Fibroblast of lung (primary cell): Measurements from ENCODE around the gene C21orf58. TPM values are rescaled to one million over a fixed set of nuclear protein-coding genes. Genes with fewer than 3 reads are reported as not detected.

ENCODE experiments used
- DNase-seq, 2 donors: peaks; one replicate each; pipeline versions ENCODE4 v3.0.0 to v3.0.0-alpha.2; 2010; ENCODE audit warnings: low read depth in 2 of 2
- H2AFZ ChIP-seq: 2 replicates; pipeline ENCODE4 v1.5.1; 2012; ENCODE audit warnings: low read length, control low read depth, inconsistent platforms
- H3K27ac ChIP-seq: 2 replicates; pipeline ENCODE4 v1.5.1; 2011; ENCODE audit warnings: low read length, control low read depth; ENCODE audit not compliant: insufficient read depth
- H3K27me3 ChIP-seq: 2 replicates; pipeline ENCODE4 v1.5.1; 2011; ENCODE audit warnings: mild to moderate bottlenecking, low read length; ENCODE audit not compliant: control insufficient read depth, insufficient read depth
- H3K36me3 ChIP-seq: 2 replicates; pipeline ENCODE4 v1.5.1; 2011; ENCODE audit warnings: low read length; ENCODE audit not compliant: control insufficient read depth, insufficient read depth
- H3K4me1 ChIP-seq: 2 replicates; pipeline ENCODE4 v1.5.1; 2011; ENCODE audit warnings: low read length; ENCODE audit not compliant: control insufficient read depth, insufficient read depth; ENCODE audit errors: extremely low read depth
- H3K4me2 ChIP-seq: 2 replicates; pipeline ENCODE4 v1.5.1; 2011; ENCODE audit warnings: low read length, control low read depth; ENCODE audit not compliant: insufficient read depth; ENCODE audit errors: extremely low read depth
- H3K4me3 ChIP-seq, 4 experiments: fragments of 200-600 bp in 1 of 4; sonication (generic) in 1 of 4; replicated peaks in 1 of 4; 2 replicates each; pipeline ENCODE4 v1.5.1; 2011 to 2016; ENCODE audit warnings: low read length in 4 of 4, low read depth in 3 of 4, mild to moderate bottlenecking in 3 of 4, control low read depth in 2 of 4, inconsistent platforms in 1 of 4, mixed read lengths in 1 of 4; ENCODE audit not compliant: insufficient read depth in 1 of 4; ENCODE audit errors: control extremely low read depth in 1 of 4
- H3K79me2 ChIP-seq: 2 replicates; pipeline ENCODE4 v1.5.1; 2012; ENCODE audit warnings: mild to moderate bottlenecking, low read length, inconsistent platforms; ENCODE audit not compliant: control insufficient read depth, insufficient read depth
- H3K9ac ChIP-seq: 2 replicates; pipeline ENCODE4 v1.5.1; 2011; ENCODE audit warnings: mild to moderate bottlenecking, low read length, control low read depth; ENCODE audit not compliant: insufficient read depth
- H3K9me3 ChIP-seq: 2 replicates; pipeline ENCODE4 v1.5.1; 2012; ENCODE audit warnings: low read depth, low read length; ENCODE audit not compliant: control insufficient read depth, insufficient read depth
- H4K20me1 ChIP-seq: 2 replicates; pipeline ENCODE4 v1.5.1; 2011; ENCODE audit warnings: low read length; ENCODE audit not compliant: control insufficient read depth, insufficient read depth; ENCODE audit errors: extremely low read depth
- CTCF ChIP-seq, 2 donors: IDR thresholded peaks in 1 of 2; conservative IDR thresholded peaks in 1 of 2; 1 replicate in 1 of 2; 2 replicates in 1 of 2; pipeline ENCODE4 v1.5.1; 2011 to 2012; ENCODE audit warnings: low read length in 2 of 2, control low read depth in 1 of 2, inconsistent platforms in 1 of 2, low read depth in 1 of 2, mild to moderate bottlenecking in 1 of 2
- EZH2 ChIP-seq: IDR thresholded peaks from 2 replicates; pipeline ENCODE4 v1.5.1; 2012; ENCODE audit warnings: low read length, control low read depth, mild to moderate bottlenecking; ENCODE audit errors: missing control alignments
- polyA plus RNA-seq, 2 donors: library from polyadenylated mRNA; depleted of rRNA in 1 of 2; stranded (reverse) in 1 of 2; unstranded in 1 of 2; fragments of >200 nt; gene quantifications; 2 replicates each; pipeline ENCODE4 v1.2.1, GENCODE V29; 2011 to 2012; ENCODE audit warnings: missing spikeins in 1 of 2
- total RNA-seq: library from RNA; depleted of rRNA; stranded (reverse); fragments of >200 nt; gene quantifications from 2 replicates; pipeline ENCODE4 v1.2.1, GENCODE V29; 2014

The C21orf58 gene
- total and polyA plus RNA-seq, 2 donors (not counting 1 experiment from before 2014, with no cell fraction given): 1.4 to 2.5 TPM

GRCh38 chr21:46253610-46254124 lies 70.0 kb downstream of the C21orf58 start:
- Histone ChIP-seq H3K9me3 (no peaks in the 10 kb centered on the region), H3K4me3 (no peak overlapping the region), H4K20me1 (no peaks in the 10 kb centered on the region), H3K36me3 (peaks cover 40% of the 10 kb centered on the region), H3K27me3 (no peaks in the 10 kb centered on the region), H3K27ac (no peak overlapping the region), H3K4me1 (no peaks in the 10 kb centered on the region), H3K9ac (no peak overlapping the region), H3K4me2 (no peak overlapping the region), H2AFZ (no peak overlapping the region), H3K79me2 (no peaks in the 10 kb centered on the region)
- TF ChIP-seq CTCF (conservative IDR thresholded peaks at IDR 0.05 in 1 of 2, IDR thresholded peaks at IDR 0.05 in 1 of 2; ENCODE audit: low read depth in 1 of 2, low read length in 2 of 2) (no peak), EZH2 (no peak)
- peak in 1 of 2 donors; percentile 35 for DNase-seq

GRCh38 chr21:46252840-46253239 lies 70.8 kb downstream of the C21orf58 start:
- H3K27me3 ChIP-seq: no peaks in the 10 kb centered on the region
- H3K36me3 ChIP-seq: peaks cover 40% of the 10 kb centered on the region

More at GRCh38 chr21:46252840-46253239, 70.8 kb downstream of the C21orf58 start:
- Histone ChIP-seq H3K4me2 (no peak overlapping the region), H3K4me1 (no peaks in the 10 kb centered on the region), H3K9me3 (no peaks in the 10 kb centered on the region), H4K20me1 (no peaks in the 10 kb centered on the region), H3K4me3 (no peak overlapping the region), H3K79me2 (no peaks in the 10 kb centered on the region), H2AFZ (no peak overlapping the region), H3K27ac (no peak overlapping the region), H3K9ac (no peak overlapping the region)
- no peak for DNase-seq
- TF ChIP-seq EZH2 (no peak), CTCF (conservative IDR thresholded peaks at IDR 0.05 in 1 of 2, IDR thresholded peaks at IDR 0.05 in 1 of 2; ENCODE audit: low read depth in 1 of 2, low read length in 2 of 2) (no peak)

Other genes starting within 250 kb of the C21orf58 start
- 782 and 928 TPM in 2 replicates for gene COL6A2, start 225.8 kb downstream of the C21orf58 start, total RNA-seq
- gene COL6A2, start 225.8 kb downstream of the C21orf58 start, polyA plus RNA-seq: 346 and 702 TPM in 2 replicates
- gene FTCD, start 168.3 kb downstream of the C21orf58 start, total RNA-seq: 0.26 and 1.3 TPM in 2 replicates
- gene FTCD, start 168.3 kb downstream of the C21orf58 start, polyA plus RNA-seq: 0.27 TPM in 1 of 2 replicates, not detected in the other
- 5.4 and 9.6 TPM in 2 replicates for gene SPATC1L, start 139.4 kb downstream of the C21orf58 start, total RNA-seq
- 2.9 and 4.4 TPM in 2 replicates for gene SPATC1L, start 139.4 kb downstream of the C21orf58 start, polyA plus RNA-seq
- 106 and 252 TPM in 2 replicates for gene LSS, start 95.1 kb downstream of the C21orf58 start, total RNA-seq
- 90.0 and 97.6 TPM in 2 replicates for gene LSS, start 95.1 kb downstream of the C21orf58 start, polyA plus RNA-seq
- gene MCM3AP, start 38.3 kb downstream of the C21orf58 start, total RNA-seq: 64.6 and 71.9 TPM in 2 replicates
- gene MCM3AP, start 38.3 kb downstream of the C21orf58 start, polyA plus RNA-seq: 40.4 and 52.4 TPM in 2 replicates
- gene YBEY, start 37.5 kb downstream of the C21orf58 start, total RNA-seq: 15.9 and 23.6 TPM in 2 replicates
- gene YBEY, start 37.5 kb downstream of the C21orf58 start, polyA plus RNA-seq: 18.6 and 22.5 TPM in 2 replicates
- gene PCNT, start 286 bp upstream of the C21orf58 start, total RNA-seq: 15.7 and 26.1 TPM in 2 replicates
- gene PCNT, start 286 bp upstream of the C21orf58 start, polyA plus RNA-seq: 7.4 and 11.1 TPM in 2 replicates
- 13.6 and 21.1 TPM in 2 replicates for gene DIP2A, start 135.0 kb upstream of the C21orf58 start, total RNA-seq
- gene DIP2A, start 135.0 kb upstream of the C21orf58 start, polyA plus RNA-seq: 16.3 and 19.6 TPM in 2 replicates